Activated naive CD4-positive, alpha-beta T cell treated with anti-CD3 and anti-CD28 coated beads, Interleukin-2, amount 50 U/mL, for 24 hours (primary cell): Measurements from ENCODE around the gene HNF1A.

Experiments used
- H3K27ac Mint-ChIP-seq: one replicate; pipeline ENCODE4 v1.8.0; 2021; ENCODE audit warnings: mild to moderate bottlenecking, mixed read lengths
- H3K27me3 Mint-ChIP-seq: one replicate; pipeline ENCODE4 v1.8.0; 2021; ENCODE audit warnings: mixed read lengths
- H3K36me3 Mint-ChIP-seq: one replicate; pipeline ENCODE4 v1.8.0; 2021; ENCODE audit warnings: mixed read lengths
- H3K4me1 Mint-ChIP-seq: one replicate; pipeline ENCODE4 v1.8.0; 2021; ENCODE audit warnings: mixed read lengths
- H3K4me3 Mint-ChIP-seq: one replicate; pipeline ENCODE4 v1.8.0; 2021; ENCODE audit warnings: mild to moderate bottlenecking, mixed read lengths
- H3K9me3 Mint-ChIP-seq: one replicate; pipeline ENCODE4 v1.8.0; 2021; ENCODE audit warnings: mixed read lengths

The HNF1A gene

GRCh38 chr12:120978296-120979219 is at the start of gene HNF1A:
Gene HNF1A, plus strand, starts transcription at chr12:120978543. Its CDS starts 226 bp downstream, at chr12:120978769.
- Mint-ChIP-seq H3K27ac (no peak within 1 kb of the TSS), H3K27me3 (no peaks in the 10 kb centered on the region)

GRCh38 chr12:120928864-120929652 is 49.3 kb upstream of the HNF1A start:
- no peaks in the 10 kb centered on the region for H3K4me1 Mint-ChIP-seq
- no peaks in the 10 kb centered on the region for H3K9me3 Mint-ChIP-seq
- H3K27ac Mint-ChIP-seq = no peak overlapping the region
- H3K27me3 Mint-ChIP-seq = no peaks in the 10 kb centered on the region
- H3K4me3 Mint-ChIP-seq = no peak overlapping the region
- no peaks in the 10 kb centered on the region for H3K36me3 Mint-ChIP-seq

More at GRCh38 chr12:120978296-120979219, at the start of gene HNF1A:
- Mint-ChIP-seq H3K9me3 (no peaks in the 10 kb centered on the region), H3K36me3 (no peaks in the 10 kb centered on the region), H3K4me3 (no peak within 1 kb of the TSS), H3K4me1 (no peaks in the 10 kb centered on the region)

GRCh38 chr12:120930032-120930431 is 48.3 kb upstream of the HNF1A start:
- H3K36me3 Mint-ChIP-seq = no peaks in the 10 kb centered on the region
- no peak overlapping the region for H3K4me3 Mint-ChIP-seq
- H3K9me3 Mint-ChIP-seq = no peaks in the 10 kb centered on the region
- H3K27me3 Mint-ChIP-seq = no peaks in the 10 kb centered on the region
- H3K27ac Mint-ChIP-seq = no peak overlapping the region
- no peaks in the 10 kb centered on the region for H3K4me1 Mint-ChIP-seq

GRCh38 chr12:120932058-120932457 is 46.3 kb upstream of the HNF1A start:
- Mint-ChIP-seq H3K27ac (no peak overlapping the region), H3K36me3 (no peaks in the 10 kb centered on the region), H3K4me3 (no peak overlapping the region), H3K9me3 (no peaks in the 10 kb centered on the region), H3K4me1 (no peaks in the 10 kb centered on the region), H3K27me3 (no peaks in the 10 kb centered on the region)

- Mint-ChIP-seq H3K4me1 (no peaks in the 10 kb centered on the region), H3K27ac (no peak overlapping the region), H3K36me3 (no peaks in the 10 kb centered on the region), H3K27me3 (no peaks in the 10 kb centered on the region), H3K4me3 (no peak overlapping the region), H3K9me3 (no peaks in the 10 kb centered on the region)
These were observed 45.3 kb upstream of the HNF1A start for GRCh38 chr12:120932956-120933526.

GRCh38 chr12:120933786-120934185 is 44.6 kb upstream of the HNF1A start:
- H3K9me3 Mint-ChIP-seq = no peaks in the 10 kb centered on the region
- H3K4me1 Mint-ChIP-seq = no peaks in the 10 kb centered on the region
- peaks cover 3% of the 10 kb centered on the region for H3K27me3 Mint-ChIP-seq
- H3K36me3 Mint-ChIP-seq = no peaks in the 10 kb centered on the region
- no peak overlapping the region for H3K27ac Mint-ChIP-seq
- H3K4me3 Mint-ChIP-seq = no peak overlapping the region

GRCh38 chr12:120936197-120936596 is 42.1 kb upstream of the HNF1A start:
- Mint-ChIP-seq H3K9me3 (no peaks in the 10 kb centered on the region), H3K27me3 (peaks cover 4% of the 10 kb centered on the region), H3K4me3 (no peak overlapping the region), H3K36me3 (no peaks in the 10 kb centered on the region), H3K4me1 (no peaks in the 10 kb centered on the region), H3K27ac (no peak overlapping the region)

GRCh38 chr12:120938496-120938895 is 39.8 kb upstream of the HNF1A start:
- Mint-ChIP-seq H3K27me3 (peaks cover 4% of the 10 kb centered on the region), H3K4me3 (no peak overlapping the region), H3K9me3 (no peaks in the 10 kb centered on the region), H3K4me1 (no peaks in the 10 kb centered on the region), H3K27ac (peak overlapping the region; percentile 43), H3K36me3 (no peaks in the 10 kb centered on the region)

GRCh38 chr12:120939523-120939922 is 38.8 kb upstream of the HNF1A start:
- Mint-ChIP-seq H3K4me3 (no peak overlapping the region), H3K9me3 (no peaks in the 10 kb centered on the region), H3K27ac (no peak overlapping the region), H3K4me1 (peaks cover under 1% of the 10 kb centered on the region), H3K27me3 (peaks cover 4% of the 10 kb centered on the region), H3K36me3 (no peaks in the 10 kb centered on the region)

- H3K4me1 Mint-ChIP-seq = peaks cover 4% of the 10 kb centered on the region
- no peak overlapping the region for H3K4me3 Mint-ChIP-seq
- no peaks in the 10 kb centered on the region for H3K9me3 Mint-ChIP-seq
- no peak overlapping the region for H3K27ac Mint-ChIP-seq
- no peaks in the 10 kb centered on the region for H3K36me3 Mint-ChIP-seq
- peaks cover 4% of the 10 kb centered on the region for H3K27me3 Mint-ChIP-seq
These were observed 38.3 kb upstream of the HNF1A start for GRCh38 chr12:120940006-120940405.

GRCh38 chr12:120940799-120941198 is 37.5 kb upstream of the HNF1A start:
- H3K36me3 Mint-ChIP-seq = no peaks in the 10 kb centered on the region
- H3K27ac Mint-ChIP-seq = no peak overlapping the region
- H3K4me1 Mint-ChIP-seq = peaks cover 4% of the 10 kb centered on the region
- H3K27me3 Mint-ChIP-seq = peaks cover 4% of the 10 kb centered on the region
- H3K9me3 Mint-ChIP-seq = no peaks in the 10 kb centered on the region
- no peak overlapping the region for H3K4me3 Mint-ChIP-seq

GRCh38 chr12:120941412-120941811 is 36.9 kb upstream of the HNF1A start:
- Mint-ChIP-seq H3K27ac (no peak overlapping the region), H3K4me1 (peaks cover 4% of the 10 kb centered on the region), H3K9me3 (no peaks in the 10 kb centered on the region), H3K27me3 (peaks cover 4% of the 10 kb centered on the region), H3K4me3 (no peak overlapping the region), H3K36me3 (no peaks in the 10 kb centered on the region)

- H3K9me3 Mint-ChIP-seq = no peaks in the 10 kb centered on the region
- H3K36me3 Mint-ChIP-seq = no peaks in the 10 kb centered on the region
- H3K27ac Mint-ChIP-seq = no peak overlapping the region
- peaks cover 4% of the 10 kb centered on the region for H3K4me1 Mint-ChIP-seq
- H3K4me3 Mint-ChIP-seq = no peak overlapping the region
- peaks cover 4% of the 10 kb centered on the region for H3K27me3 Mint-ChIP-seq
These were observed 36.4 kb upstream of the HNF1A start for GRCh38 chr12:120941846-120942405.

- H3K4me1 Mint-ChIP-seq = peaks cover 4% of the 10 kb centered on the region
- no peak overlapping the region for H3K27ac Mint-ChIP-seq
- H3K36me3 Mint-ChIP-seq = no peaks in the 10 kb centered on the region
- H3K27me3 Mint-ChIP-seq = peaks cover 2% of the 10 kb centered on the region
- no peaks in the 10 kb centered on the region for H3K9me3 Mint-ChIP-seq
- no peak overlapping the region for H3K4me3 Mint-ChIP-seq
These were observed 34.9 kb upstream of the HNF1A start for GRCh38 chr12:120943482-120943881.

GRCh38 chr12:120944645-120945217 is 33.6 kb upstream of the HNF1A start:
- Mint-ChIP-seq H3K4me3 (no peak overlapping the region), H3K4me1 (peaks cover 4% of the 10 kb centered on the region), H3K9me3 (no peaks in the 10 kb centered on the region), H3K27me3 (no peaks in the 10 kb centered on the region), H3K36me3 (no peaks in the 10 kb centered on the region), H3K27ac (no peak overlapping the region)
